GM12878 (cell line): ENCODE measurements around the gene RFC1. TPM values are rescaled to one million over a fixed set of nuclear protein-coding genes. Genes with fewer than 3 reads are reported as not detected.

Experiments used
- ATAC-seq: fragments of 200-7000 bp; cut with Tn5 transposase; 3 replicates; pipeline ENCODE4 v1.9.1; 2020; ENCODE audit warnings: mild to moderate bottlenecking, moderate library complexity
- BruUV-seq: library from RNA; stranded (reverse); fragments of 400-500 nt; replicated peaks from 2 replicates; lab custom pipeline; 2021; lab: Mats Ljungman, UMichigan
- CTCF ChIA-PET: fragments of 300-600 bp; sonication (Branson Sonifier 250); formaldehyde crosslinking; extraction: SDS; loops from one replicate; lab custom pipeline; 2021; ENCODE audit warnings: inconsistent platforms; lab: Yijun Ruan, JAX
- POLR2A ChIA-PET: fragments of 350-600 bp; formaldehyde crosslinking; extraction: SDS; loops from one replicate; lab custom pipeline; 2021; ENCODE audit warnings: inconsistent platforms; lab: Charles Lee
- RAD21 ChIA-PET: fragments of 300-600 bp; sonication (Branson Sonifier 250); formaldehyde crosslinking; loops from one replicate; lab custom pipeline; 2023; ENCODE audit warnings: antibody characterized with exemption; ENCODE audit not compliant: unreplicated experiment; lab: Charles Lee
- SMC1A ChIA-PET: fragments of 300-600 bp; sonication (Branson Sonifier 250); formaldehyde crosslinking; loops from one replicate; lab custom pipeline; 2023; ENCODE audit not compliant: unreplicated experiment, uncharacterized antibody; lab: Charles Lee
- DNase-seq: peaks from one replicate; pipeline ENCODE4 v3.0.0-alpha.2; 2011; ENCODE audit warnings: low read depth, low spot score
- FAIRE-seq: peaks from 3 replicates; lab custom pipeline; 2011; peaks lifted over from hg19 to GRCh38; lab: Jason Lieb, UNC
- H2AFZ ChIP-seq: 2 replicates; pipeline ENCODE4 v1.6.0; 2011; ENCODE audit warnings: low read depth, low read length, control low read depth; ENCODE audit not compliant: control insufficient read depth
- H3K27ac ChIP-seq: 2 replicates; pipeline ENCODE4 v1.5.1; 2011; ENCODE audit warnings: control low read depth; ENCODE audit not compliant: control insufficient read depth, insufficient read depth
- H3K27me3 ChIP-seq, 2 experiments: replicated peaks in 1 of 2; 2 replicates each; pipeline versions ENCODE4 v1.6.0 to v1.6.1; 2011; ENCODE audit warnings: low read length in 1 of 2; ENCODE audit not compliant: control insufficient read depth in 2 of 2, insufficient read depth in 2 of 2
- H3K36me3 ChIP-seq, 2 experiments: 2 replicates each; pipeline ENCODE4 v1.5.1; 2011; ENCODE audit warnings: low read length in 1 of 2; ENCODE audit not compliant: control insufficient read depth in 2 of 2, insufficient read depth in 2 of 2
- H3K4me1 ChIP-seq: 2 replicates; pipeline ENCODE4 v1.6.1; 2011; ENCODE audit warnings: mild to moderate bottlenecking, low read length, moderate library complexity, mixed read lengths; ENCODE audit not compliant: control insufficient read depth, insufficient read depth
- H3K4me2 ChIP-seq: 2 replicates; pipeline ENCODE4 v1.6.0; 2011; ENCODE audit warnings: control low read depth; ENCODE audit not compliant: control insufficient read depth, insufficient read depth
- H3K4me3 ChIP-seq: fragments of 200-600 bp; sonication (generic); 2 replicates; pipeline ENCODE4 v1.5.1; 2016
- H3K79me2 ChIP-seq: 2 replicates; pipeline ENCODE4 v1.6.0; 2011; ENCODE audit warnings: low read length; ENCODE audit not compliant: control insufficient read depth, insufficient read depth
- H3K9ac ChIP-seq: 2 replicates; pipeline ENCODE4 v1.8.0; 2011; ENCODE audit warnings: low read length, control low read depth, mixed read lengths; ENCODE audit not compliant: control insufficient read depth, insufficient read depth
- H3K9me3 ChIP-seq: replicated peaks from 3 replicates; pipeline ENCODE4 v1.5.1; 2011; ENCODE audit warnings: mild to moderate bottlenecking, low read length; ENCODE audit not compliant: control insufficient read depth, insufficient read depth
- H4K20me1 ChIP-seq: 2 replicates; pipeline ENCODE4 v1.6.0; 2011; ENCODE audit not compliant: control insufficient read depth, insufficient read depth
- CEBPZ ChIP-seq: fragments of 150-350 bp; IDR thresholded peaks from 2 replicates; pipeline ENCODE4 v1.6.1; 2016; ENCODE audit warnings: low read depth, low read length
- E2F8 ChIP-seq: fragments of 450-650 bp; IDR thresholded peaks from 2 replicates; pipeline ENCODE4 v1.6.1; 2018; ENCODE audit warnings: mild to moderate bottlenecking, low read depth, moderate library complexity; ENCODE audit not compliant: partially characterized antibody
- MAX ChIP-seq: IDR thresholded peaks from 2 replicates; pipeline ENCODE4 v1.6.1; 2012; ENCODE audit warnings: low read depth, low read length, improper control_type of control experiment
- MEF2A ChIP-seq: IDR thresholded peaks from 2 replicates; pipeline ENCODE4 v1.6.1; 2011; ENCODE audit warnings: low read depth, mild to moderate bottlenecking, low read length, moderate library complexity; ENCODE audit not compliant: insufficient read depth
- NR2C1 ChIP-seq: fragments of 450-650 bp; IDR thresholded peaks from 2 replicates; pipeline ENCODE4 v1.6.1; 2017; ENCODE audit warnings: antibody characterized with exemption, mild to moderate bottlenecking, moderate library complexity
- POLR2AphosphoS2 ChIP-seq: IDR thresholded peaks from 2 replicates; pipeline ENCODE4 v1.6.1; 2011; ENCODE audit warnings: low read depth, mild to moderate bottlenecking, low read length, improper control_type of control experiment, moderate library complexity
- POU2F2 ChIP-seq: IDR thresholded peaks from 3 replicates; pipeline ENCODE4 v1.6.1; 2011; ENCODE audit warnings: low read depth, mild to moderate bottlenecking, low read length, borderline replicate concordance
- RCOR1 ChIP-seq: conservative IDR thresholded peaks from 2 replicates; pipeline ENCODE4 v1.6.1; 2012; ENCODE audit warnings: low read depth, low read length, improper control_type of control experiment
- RELB ChIP-seq: fragments of 450-650 bp; IDR thresholded peaks from 2 replicates; pipeline ENCODE4 v1.6.1; 2017; ENCODE audit warnings: low read depth, mild to moderate bottlenecking, moderate library complexity
- SMARCA5 ChIP-seq: fragments of 450-650 bp; IDR thresholded peaks from 2 replicates; pipeline ENCODE4 v1.6.1; 2017; ENCODE audit warnings: mild to moderate bottlenecking
- SP1 ChIP-seq: IDR thresholded peaks from one replicate; pipeline ENCODE4 v1.6.1; 2011; ENCODE audit warnings: low read depth, low read length
- TARDBP ChIP-seq: IDR thresholded peaks from 2 replicates; pipeline ENCODE4 v1.6.1; 2016; ENCODE audit warnings: borderline replicate concordance
- TCF7 ChIP-seq: IDR thresholded peaks from 2 replicates; pipeline ENCODE4 v1.6.1; 2014; ENCODE audit warnings: antibody characterized with exemption, borderline replicate concordance
- USF1 ChIP-seq: IDR thresholded peaks from 2 replicates; pipeline ENCODE4 v1.6.1; 2011; ENCODE audit warnings: borderline replicate concordance, low read depth, mild to moderate bottlenecking, moderate library complexity, mixed read lengths, low read length; ENCODE audit not compliant: insufficient read depth; ENCODE audit errors: extremely low read length
- YBX1 ChIP-seq: fragments of 450-650 bp; IDR thresholded peaks from 2 replicates; pipeline ENCODE4 v1.6.1; 2016; ENCODE audit warnings: antibody characterized with exemption
- ZSCAN29 ChIP-seq: fragments of 450-650 bp; IDR thresholded peaks from 2 replicates; pipeline ENCODE4 v1.6.1; 2017; ENCODE audit warnings: mild to moderate bottlenecking, moderate library complexity
- WGBS: methylation state at CpG from one replicate; pipeline ENCODE4 v1.1.6; 2016; ENCODE audit warnings: low lambda C conversion rate; ENCODE audit not compliant: insufficient replicate concordance, insufficient coverage; ENCODE audit errors: missing lambda C conversion rate; 5-methylcytosine and 5-hydroxymethylcytosine counted together
- in situ Hi-C: fragments of 300-500 bp; cut with MboI; formaldehyde crosslinking; loops from 9 replicates; pipeline ENCODE4 v1.14.3; 2018; ENCODE audit warnings: mixed read lengths
- intact Hi-C: fragments of 100-400 bp; cut with micrococcal nuclease; formaldehyde crosslinking; loops from one replicate; pipeline ENCODE4 v1.14.2; 2022; ENCODE audit not compliant: unreplicated experiment
- polyA plus RNA-seq, 11 experiments: library from polyadenylated mRNA; depleted of rRNA in 4 of 11; unstranded in 6 of 11; stranded (reverse) in 5 of 11; fragments of >200 nt; fragmentation: Nextera tagmentation in 4 of 11; fragmentation: Illumina TruSeq in 1 of 11; extraction: Ambion mirVana in 4 of 11; extraction: Trizol in 1 of 11; gene quantifications; 1 replicate in 1 of 11; 2 replicates in 10 of 11; pipeline versions ENCODE4 v1.2.1 to v1.2.3, GENCODE V29; 2011 to 2016; ENCODE audit warnings: inconsistent platforms in 2 of 11, missing spikeins in 2 of 11, low read depth in 1 of 11
- total RNA-seq, 4 experiments: library from RNA; depleted of rRNA in 3 of 4; stranded (reverse); fragments of >200 nt in 3 of 4; fragmentation: Illumina TruSeq in 1 of 4; extraction: Trizol in 1 of 4; gene quantifications; 2 replicates each; pipeline versions ENCODE4 v1.2.1 to v1.2.3, GENCODE V29; 2013 to 2021

The RFC1 gene
- total and polyA plus RNA-seq, 10 of the 15 experiments (the other 5 are each of a cell fraction or from before 2014, with no cell fraction given) = 22.5 to 67.8 (median 40.3) TPM

GRCh38 chr4:39255266-39255665 lies 110.9 kb downstream of the RFC1 start:
- H3K9me3 ChIP-seq = no peaks in the 10 kb centered on the region
- no peak overlapping the region for H3K9ac ChIP-seq
- in situ Hi-C loops = no loop called here
- no peak overlapping the region for H3K4me3 ChIP-seq
- POLR2A ChIA-PET = interaction anchor here (0.5 kb wide), 1 partner anchor 14 kb away, joined by 5 read pairs; no protein-coding TSS in a partner anchor
- 100% methylated on average over 2 of the region's 2 CpGs for WGBS
- BruUV-seq = no TSS peak
- H3K27me3 ChIP-seq = no peaks in the 10 kb centered on the region
- SMC1A ChIA-PET = no interaction called here
- RAD21 ChIA-PET = no interaction called here
- no peak overlapping the region for H3K27ac ChIP-seq
- no peak for TF ChIP-seq POLR2AphosphoS2
- TF ChIP-seq POU2F2 = no peak
- no peak for TF ChIP-seq CEBPZ
- TF ChIP-seq ZSCAN29 = no peak
- no peak for TF ChIP-seq NR2C1
- no peak for TF ChIP-seq TARDBP
- no peak for TF ChIP-seq RELB
- TF ChIP-seq YBX1 = no peak
- TF ChIP-seq SP1 = no peak
- no peak for TF ChIP-seq MAX
- no peak for TF ChIP-seq E2F8
- TF ChIP-seq SMARCA5 = no peak
- TF ChIP-seq RCOR1 = no peak
- no peak for TF ChIP-seq TCF7
- no peak for TF ChIP-seq MEF2A
- no peak for TF ChIP-seq USF1
- TF ChIP-seq, all 136 proteins: peak for 0
- no peak overlapping the region for H3K4me2 ChIP-seq
- DNase-seq (no peak), FAIRE-seq (no peak), ATAC-seq (no peak)
- no peaks in the 10 kb centered on the region for H4K20me1 ChIP-seq
- no peaks in the 10 kb centered on the region for H3K4me1 ChIP-seq
- no peak overlapping the region for H2AFZ ChIP-seq
- H3K79me2 ChIP-seq = no peaks in the 10 kb centered on the region
- intact Hi-C loops = no loop called here
- CTCF ChIA-PET = interaction anchor here (1.0 kb wide), 1 partner anchor 14 kb away, joined by 3 read pairs; no protein-coding TSS in a partner anchor
- no peaks in the 10 kb centered on the region for H3K36me3 ChIP-seq
